Measurements from ENCODE around the gene SGPL1.

The SGPL1 gene

DNA sequence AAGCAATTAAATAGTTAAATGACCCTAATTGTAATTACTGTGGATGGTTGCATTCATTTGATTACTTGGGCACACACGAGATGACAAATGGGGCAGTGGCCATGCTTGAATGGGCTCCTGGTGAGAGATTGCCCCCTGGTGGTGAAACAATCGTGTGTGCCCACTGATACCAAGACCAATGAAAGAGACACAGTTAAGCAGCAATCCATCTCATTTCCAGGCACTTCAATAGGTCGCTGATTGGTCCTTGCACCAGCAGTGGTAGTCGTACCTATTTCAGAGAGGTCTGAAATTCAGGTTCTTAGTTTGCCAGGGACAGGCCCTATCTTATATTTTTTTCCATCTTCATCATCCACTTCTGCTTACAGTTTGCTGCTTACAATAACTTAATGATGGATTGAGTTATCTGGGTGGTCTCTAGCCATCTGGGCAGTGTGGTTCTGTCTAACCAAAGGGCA is 64.4 kb downstream of the SGPL1 start:
- DNase-seq (ENCODE audit: low read depth, low spot score), result peak; percentile 48

DNA sequence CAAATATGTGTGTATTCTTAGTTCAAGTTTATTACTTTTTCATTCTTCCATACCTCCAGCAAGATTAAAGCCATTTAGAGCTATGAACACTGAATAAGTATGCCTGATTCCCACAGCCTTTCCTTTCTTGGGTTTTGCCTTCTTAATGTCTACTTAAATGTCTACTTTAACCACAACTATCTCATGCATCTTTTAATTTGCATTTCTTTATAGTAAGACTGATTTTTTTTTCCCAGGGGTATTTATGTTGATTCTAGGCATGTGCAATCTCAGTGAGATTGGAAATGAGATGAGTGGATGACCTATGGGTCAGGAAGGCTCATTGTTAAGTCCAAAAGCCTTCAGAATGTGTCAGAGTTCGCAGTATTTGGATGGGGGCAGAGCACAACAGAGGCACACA is 69.0 kb downstream of the SGPL1 start:
- DNase-seq (ENCODE audit: low read depth, low spot score), result no peak

DNA sequence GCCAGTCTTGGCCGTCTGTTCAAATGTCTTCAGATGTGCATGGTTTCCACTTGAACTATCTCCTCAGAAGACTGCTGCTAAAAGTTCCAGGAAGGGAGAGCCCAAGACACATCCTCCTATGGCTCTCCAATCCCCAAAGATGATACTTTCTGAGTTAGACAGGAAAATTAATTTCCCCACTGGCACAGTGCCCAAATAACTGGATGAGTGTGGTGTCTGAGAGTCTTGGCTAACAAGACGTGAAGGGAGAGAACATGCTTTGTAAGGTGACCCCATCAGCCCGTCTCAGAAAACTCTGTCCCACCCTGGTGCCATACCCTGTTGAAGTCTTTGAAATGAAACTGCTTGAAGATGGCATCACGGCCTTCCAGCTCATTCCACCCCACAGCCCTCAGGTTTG is 69.7 kb downstream of the SGPL1 start:
- no peak for DNase-seq (ENCODE audit: low read depth, low spot score)

DNA sequence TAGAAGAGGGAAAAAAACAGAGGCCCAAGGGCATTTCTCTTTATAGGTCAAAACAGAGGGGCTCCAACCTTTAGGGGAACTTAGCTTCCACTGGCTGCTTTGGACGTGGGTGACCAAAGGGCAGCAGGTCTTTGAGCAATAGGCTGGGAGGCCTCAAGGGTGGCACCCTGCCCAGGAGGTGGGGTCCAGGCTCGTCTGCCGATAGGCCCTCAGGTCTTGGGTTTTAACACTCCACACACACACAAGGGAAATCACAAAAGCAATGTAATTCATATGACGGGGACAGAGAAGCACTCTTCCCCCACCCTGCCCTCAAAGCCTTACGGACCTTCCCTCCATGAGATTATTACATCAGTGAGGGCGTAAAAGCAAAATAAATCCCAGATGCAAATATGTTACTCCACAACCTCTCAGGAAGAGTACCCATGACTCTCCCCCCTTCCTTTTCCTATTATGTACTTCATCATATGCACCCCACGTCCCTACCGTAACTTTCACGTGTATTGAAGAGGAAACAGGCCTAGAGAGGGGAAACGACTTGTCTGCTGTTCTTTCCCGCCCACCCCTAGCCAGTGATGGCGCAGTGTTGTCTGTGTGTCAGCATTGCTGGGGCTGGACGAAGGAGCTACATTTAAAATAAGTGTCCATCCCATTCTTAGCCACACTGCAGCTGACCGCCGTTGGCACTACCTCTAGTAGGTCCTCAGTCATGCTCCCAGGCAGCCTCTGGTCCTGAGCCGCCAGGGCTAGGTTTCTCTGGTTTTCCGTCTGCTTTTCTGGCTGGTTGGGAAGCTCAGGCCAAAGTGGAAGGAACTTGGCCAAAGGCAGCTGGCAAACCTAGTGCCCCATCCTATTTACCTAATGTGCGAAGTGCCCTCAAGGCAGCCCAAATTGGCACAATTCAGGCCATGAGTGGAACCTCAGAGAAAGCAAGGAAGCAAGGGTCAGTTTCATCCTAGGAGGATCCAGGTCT is 70.5 kb downstream of the SGPL1 start:
- DNase-seq (ENCODE audit: low read depth, low spot score), result no peak

DNA sequence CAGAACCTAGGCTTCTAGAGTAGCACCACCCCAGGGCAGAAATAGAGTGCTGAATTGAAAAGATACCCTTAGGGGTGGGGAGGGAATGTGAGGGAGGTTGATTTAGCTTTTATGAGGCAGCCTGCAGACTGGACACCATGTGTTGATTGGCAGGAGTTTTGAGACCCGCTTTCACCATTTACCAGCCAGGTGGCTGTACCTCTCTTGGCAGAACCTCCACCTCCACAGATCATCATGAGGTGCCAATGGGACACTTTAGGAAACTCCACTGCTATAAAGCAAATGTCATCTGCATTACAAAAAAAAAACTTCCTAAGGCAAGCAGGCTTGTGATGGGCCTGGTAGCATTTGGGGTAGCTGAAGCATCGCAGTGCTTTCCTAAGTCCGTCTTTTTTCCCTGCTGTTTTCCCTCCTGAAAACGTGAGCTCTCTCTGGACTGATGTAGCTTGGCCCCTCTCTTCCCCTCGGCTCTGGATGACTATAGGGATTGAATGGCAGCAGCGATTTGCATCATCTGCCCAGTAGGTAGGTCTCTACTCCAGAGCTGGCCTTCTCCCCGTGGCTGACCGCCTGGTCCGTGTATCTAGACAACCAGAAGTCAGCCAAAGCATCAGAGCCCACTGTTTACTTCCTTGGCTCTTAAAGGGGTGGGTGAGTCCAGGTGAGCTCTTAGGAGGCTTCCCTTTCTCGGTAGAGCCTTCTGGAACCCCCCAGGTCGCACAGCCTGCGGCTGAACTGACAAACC is 71.3 kb downstream of the SGPL1 start:
- DNase-seq (ENCODE audit: low read depth, low spot score), result no peak

DNA sequence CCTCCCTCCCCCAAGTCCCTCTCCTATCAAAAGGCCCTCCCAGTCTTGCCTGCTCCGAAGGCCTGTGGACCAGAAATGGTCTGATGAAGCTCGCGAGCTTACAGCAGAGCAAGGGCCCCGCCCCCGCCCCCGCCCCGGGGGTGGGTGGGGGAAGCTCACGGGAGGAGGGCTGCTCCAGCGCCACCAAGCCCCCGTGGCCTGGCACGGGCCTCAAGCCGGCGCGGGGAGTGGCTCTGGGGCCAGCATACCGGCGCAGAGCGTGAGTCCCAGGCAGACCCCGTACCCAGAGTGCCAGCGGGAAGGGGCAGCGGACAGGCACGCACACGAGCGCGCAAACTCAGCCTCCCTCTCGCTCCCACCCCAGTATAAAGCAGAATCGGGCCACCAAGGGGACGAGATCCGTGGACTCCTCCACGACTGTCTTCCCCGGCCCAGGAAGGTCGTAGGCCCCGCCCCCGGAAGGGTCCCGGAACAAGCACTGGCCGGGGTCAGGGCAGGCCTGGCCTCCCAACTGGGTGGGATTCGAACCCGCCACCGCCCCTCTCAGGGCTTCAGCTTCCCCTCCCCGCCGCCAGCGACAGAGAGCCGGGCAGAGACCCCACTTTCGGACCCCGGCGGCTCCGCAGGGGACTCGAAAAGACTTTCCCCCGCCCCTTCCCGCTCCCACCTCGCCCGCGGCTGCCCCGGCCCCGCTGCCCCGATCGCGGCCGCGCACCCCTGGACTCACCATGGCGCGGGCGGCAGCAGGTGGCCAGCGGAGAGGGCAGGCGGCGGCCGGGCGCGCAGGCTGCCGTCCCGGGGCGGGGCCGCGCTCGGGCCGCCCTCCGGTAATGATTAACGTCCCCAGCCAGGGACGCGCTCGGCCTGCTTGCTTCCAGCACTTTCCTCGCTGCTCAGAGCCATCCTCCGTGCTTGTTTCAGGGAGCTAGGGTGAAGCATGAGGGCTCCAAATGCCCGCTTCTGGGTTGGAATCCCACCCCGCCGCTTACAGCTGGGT is 72.4 kb downstream of the SGPL1 start, which contains the start of gene PCBD1:
Gene PCBD1 (minus strand): TSS at position 762 of the 997 bp plus-strand sequence. CDS start 32 bp downstream, at position 730.
- peak; percentile 32 for DNase-seq (ENCODE audit: low read depth, low spot score)

DNA sequence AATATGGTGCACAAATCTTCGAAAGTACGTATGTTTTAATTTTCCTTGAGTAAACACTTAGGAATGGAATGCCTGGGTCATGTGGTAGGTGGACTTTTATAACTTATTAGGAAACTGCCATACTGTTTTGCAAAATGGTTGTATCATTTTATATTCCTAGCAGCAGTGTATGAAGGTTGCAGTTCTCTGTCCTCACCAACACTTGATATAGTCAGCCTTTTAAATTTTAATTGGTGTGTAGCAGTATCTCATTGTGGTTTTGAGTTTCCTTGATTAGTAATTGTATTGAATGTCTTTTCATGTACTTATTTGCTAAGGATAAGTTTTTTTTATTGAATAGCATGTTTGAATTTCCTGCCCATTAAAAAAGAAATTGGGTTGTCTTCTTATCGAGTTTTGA is 73.5 kb downstream of the SGPL1 start:
- DNase-seq (ENCODE audit: low read depth, low spot score), result no peak

DNA sequence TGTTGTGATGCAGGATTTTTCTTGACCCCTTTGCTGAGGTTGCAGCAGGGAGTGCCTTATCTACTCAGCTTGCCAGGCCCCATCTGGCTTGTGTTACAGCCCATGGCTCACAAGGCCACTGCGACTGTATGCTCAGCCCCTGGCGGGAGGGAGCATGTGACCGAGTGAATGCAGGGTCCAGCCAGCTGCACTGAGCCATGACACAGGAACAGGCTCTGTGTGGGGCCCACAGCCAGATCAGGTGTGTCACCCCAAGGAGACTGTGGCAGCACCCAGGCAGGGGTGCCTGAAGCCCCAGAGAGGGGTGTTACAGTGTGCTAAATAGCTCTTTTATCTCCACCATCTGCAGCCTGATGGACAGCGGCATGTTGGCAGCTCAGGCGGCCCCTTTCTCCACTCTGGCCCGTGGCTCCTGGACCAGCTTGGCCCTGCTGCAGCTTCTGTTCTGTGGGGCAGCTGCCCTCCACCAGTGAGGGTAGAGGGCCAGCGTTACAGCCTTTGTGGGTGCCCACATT is 75.2 kb downstream of the SGPL1 start:
- no peak for DNase-seq (ENCODE audit: low read depth, low spot score)

DNA sequence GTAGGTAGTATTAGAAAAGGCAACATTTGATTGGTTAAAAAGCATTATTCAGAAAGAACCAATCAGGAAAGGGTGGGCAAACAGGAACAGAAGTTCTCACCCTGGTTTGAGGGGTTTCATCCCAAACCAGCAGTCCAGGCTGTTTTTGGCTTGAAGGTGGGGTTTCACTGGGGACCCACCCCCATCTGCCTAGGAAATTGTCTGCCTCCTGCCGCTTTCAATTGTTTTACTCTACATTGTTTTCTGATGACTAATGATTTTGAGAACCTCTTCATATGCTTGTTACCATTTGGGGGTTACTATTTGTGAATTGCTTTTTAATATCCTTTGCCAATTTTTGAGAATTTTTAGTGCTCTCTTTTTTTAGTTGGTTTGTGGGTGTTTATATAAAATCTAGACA is 75.9 kb downstream of the SGPL1 start:
- no peak for DNase-seq (ENCODE audit: low read depth, low spot score)

DNA sequence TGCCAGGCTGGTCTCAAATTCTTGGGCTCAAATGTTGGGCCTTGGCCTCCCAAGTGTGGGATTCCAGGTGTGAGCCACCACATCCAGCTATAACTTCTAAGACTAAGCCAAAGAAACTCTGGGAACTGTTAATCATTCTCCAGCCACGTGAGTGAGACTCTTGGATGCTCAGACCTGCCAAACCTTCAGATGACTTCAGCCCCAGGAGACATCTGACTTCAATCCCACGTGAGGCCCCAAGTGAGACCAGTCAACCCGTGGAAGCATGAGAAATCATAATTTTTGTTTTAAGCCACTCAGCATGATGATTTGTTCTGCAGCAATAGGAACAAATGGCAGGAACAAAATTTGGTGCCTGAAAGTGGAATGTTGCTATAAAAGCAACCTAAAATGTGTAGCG is 76.9 kb downstream of the SGPL1 start:
- DNase-seq (ENCODE audit: low read depth, low spot score), result no peak

DNA sequence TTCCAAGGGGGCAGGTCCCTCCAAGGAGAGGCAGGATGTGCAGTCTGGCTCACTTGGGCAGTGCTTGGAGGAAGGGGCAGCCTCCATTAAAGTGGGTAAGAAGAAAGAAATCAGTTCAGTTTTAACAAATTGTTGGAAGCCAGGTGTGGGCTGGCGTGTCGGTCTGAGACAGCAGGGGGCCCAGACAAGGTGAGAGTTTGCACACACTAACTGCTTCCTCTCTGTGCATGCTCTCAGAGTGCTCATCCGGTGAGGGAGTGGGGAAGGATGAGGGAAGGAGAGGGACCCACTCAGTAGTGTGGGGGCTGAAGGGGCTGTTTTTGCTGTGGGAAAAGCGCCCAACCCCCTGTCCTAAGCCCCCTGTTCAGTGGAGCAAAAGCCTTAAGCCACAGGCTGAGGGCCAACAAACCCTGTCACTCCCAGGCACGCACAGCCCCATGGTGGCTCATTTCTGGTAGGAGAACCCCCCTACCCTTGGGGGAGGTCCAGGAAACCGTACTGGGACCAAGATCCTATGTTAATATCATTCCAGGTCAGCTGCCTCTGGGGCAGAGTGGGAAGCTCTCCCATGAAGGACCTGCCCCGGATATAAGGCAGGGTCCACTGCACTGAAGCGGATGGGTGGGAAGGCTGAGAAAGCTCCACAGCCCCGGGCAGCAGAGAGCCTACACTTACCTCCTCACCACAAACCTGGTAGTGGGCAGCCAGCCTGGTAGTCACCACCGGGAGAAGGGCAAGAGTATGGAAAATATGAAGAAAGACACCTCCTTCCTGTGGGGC is 77.7 kb downstream of the SGPL1 start:
- DNase-seq (ENCODE audit: low read depth, low spot score), result no peak

DNA sequence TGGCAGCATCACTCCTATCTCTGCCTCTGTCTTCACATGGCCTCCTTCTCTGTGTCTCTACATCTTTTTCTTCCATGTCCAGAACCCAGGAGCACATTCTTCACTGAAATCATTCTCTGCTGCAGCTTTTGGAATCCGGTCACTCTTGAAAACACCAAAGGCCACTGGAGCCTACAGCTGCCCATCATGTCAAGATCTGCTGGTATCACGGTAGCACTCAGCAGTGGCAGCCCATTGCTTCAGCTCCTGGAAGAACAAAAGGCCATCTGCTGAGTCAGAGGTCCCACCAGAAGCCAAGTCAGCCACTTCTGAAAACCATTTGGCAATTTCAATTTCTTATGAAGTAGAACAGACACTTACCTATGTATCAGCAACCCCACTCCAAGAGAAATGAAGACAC is 78.7 kb downstream of the SGPL1 start:
- no peak for DNase-seq (ENCODE audit: low read depth, low spot score)

DNA sequence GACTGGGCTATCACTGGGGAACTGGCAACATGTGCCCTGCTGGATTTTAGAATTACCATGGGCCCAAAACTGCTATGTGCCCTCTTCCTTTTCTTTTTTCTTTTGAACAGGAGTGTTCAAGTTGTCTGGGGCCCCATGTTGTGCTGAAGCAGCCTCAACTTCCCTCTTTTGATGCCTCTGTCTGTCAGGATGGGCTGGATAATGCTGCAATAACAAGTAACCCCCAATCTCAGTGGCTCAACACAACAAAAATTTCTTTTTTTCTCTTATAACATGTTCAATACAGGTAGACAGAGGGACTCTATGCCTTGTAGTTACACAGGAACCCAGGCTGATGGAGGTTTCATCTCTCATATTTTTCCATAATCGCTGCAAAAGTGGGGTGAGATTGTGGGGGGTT is 80.8 kb downstream of the SGPL1 start:
- DNase-seq (ENCODE audit: low read depth, low spot score), result no peak

DNA sequence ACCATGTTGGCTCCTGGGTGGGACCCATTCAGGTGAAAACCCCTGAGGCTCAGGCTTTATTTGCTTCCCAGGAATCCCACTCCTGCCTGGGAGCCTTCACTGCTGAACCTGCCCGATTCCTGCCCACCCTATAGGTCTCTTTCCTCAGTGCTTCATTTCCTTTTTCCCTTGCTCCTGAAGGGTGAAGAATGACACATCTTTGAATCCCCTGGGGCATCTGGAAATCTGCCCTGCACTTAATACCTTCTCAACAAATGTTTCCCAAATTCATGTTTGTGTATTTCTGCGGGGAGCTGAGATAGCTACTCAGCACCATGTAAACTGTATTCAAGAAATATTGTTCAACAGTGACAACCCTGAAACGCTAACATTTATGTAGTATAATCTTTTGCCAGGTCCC is 82.9 kb downstream of the SGPL1 start:
- no peak for DNase-seq (ENCODE audit: low read depth, low spot score)

DNA sequence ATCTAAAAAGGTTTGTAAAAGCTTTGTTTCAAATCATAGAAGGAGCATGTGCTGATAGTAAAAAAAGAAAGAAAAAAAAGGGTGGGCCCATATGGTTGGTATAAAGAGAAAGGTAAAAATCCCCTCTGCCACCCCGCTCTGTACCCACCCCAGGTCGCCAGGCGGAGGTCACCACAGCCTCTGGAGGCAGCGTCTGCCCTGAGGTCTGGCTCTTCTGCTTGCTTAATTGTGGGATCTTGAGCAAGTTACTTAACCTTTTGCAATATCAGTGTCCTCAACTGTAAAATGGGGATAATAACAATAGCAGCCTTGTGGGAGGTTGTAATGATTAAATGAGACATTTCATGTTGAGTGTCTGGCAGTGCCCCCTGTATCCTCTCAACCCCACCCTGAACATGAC is 83.3 kb downstream of the SGPL1 start:
- no peak for DNase-seq (ENCODE audit: low read depth, low spot score)

DNA sequence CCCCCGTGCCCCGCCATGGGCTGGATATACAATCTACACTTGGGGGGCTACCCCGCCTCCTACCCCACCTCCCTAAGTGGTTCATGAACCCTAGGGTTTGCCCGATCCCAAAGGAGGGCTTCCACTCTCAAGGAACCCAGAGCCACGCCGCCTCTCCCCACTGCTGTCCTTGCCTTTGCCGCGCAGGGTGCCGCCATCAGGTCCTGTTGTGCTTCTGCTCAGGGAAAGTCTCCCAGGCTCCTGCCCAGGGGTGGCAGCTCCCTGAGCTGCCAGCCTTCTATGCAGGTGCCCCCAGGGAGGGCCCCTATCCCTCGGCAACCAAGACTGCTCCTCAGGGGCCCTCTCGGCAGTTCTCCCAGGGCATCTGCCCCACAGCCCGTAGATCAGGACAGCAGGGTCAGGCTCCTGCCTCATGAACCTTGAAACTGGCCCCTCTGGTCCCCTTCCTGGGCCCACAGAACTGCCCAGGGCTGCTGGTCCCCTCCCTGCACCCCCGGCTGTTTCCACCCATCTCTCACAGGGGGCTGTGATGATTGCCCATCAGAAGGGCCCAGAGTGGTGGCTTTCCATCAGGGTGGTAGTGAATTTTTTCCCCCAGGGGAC is 85.6 kb downstream of the SGPL1 start:
- no peak for DNase-seq (ENCODE audit: low read depth, low spot score)

DNA sequence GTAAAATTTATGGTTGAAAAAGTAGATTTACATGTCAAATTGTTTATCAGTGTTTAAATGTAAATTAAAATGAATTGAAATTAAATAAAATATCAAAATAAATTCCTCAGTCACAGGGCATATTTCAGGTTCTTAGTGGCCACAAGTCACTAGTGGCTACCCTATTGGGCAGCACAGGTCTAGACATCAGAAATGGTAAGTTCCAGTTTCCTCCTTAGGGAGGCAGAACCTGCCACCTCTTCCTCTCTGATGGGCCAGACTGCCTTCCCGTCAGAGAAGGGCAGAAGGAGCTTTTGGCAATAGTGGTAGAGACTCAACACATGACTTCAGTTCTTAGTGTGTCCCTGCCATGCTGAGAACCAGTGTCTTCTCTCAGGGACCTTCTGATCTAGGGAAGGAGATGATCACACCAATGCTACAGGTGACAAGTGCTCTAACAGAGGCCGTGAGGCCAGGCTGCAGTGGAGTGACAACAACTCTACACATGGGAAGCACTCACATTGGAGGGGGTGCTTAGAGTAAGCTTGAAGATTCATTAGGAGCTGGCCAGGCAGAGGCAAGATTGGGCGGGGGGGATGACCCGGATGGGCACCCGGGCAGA is 87.0 kb downstream of the SGPL1 start:
- DNase-seq (ENCODE audit: low read depth, low spot score), result no peak

DNA sequence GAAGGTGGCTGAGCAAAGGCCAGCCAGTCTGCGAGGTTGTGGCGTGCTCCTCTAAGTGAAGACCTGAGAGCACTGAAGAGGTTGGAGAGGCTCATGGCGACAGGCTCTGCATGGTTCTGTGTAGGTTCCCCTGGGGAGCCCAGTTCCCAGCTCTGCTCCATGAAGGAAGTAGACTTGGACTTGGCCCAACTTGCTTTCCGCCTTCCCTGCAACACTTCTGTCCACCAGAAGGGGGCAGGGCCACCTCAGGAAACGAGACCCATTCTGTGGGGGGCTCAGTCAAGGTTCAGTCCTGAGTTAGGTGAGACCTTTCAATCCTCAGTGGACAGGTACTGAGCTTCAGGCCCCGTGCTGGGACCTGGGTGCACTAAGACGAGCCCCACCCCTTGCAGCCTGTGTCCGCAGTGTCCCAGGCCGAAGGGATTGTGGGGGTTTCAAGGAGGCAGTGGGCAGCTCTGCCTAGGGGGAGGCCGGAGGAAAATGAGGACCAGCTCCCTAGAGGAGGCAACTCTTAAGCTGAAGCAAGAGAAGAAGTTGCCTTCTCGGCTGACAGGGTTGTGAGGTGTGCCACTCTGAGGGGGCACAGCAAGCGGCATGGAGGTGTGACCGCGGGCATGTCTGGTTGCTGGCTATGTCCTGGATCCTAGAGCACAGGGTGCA is 87.6 kb downstream of the SGPL1 start:
- DNase-seq (ENCODE audit: low read depth, low spot score), result no peak
